KOPT-K1 (cell line): ENCODE data around the gene IL3.
"Not testable (repeated sequence)": the region's sequence is repeated elsewhere in the genome, so short reads cannot be mapped to it uniquely, and the experiment has no call there.

Experiments
- H3K27ac ChIP-seq: fragments of 200-600 bp; sonication (generic); 2 replicates; pipeline ENCODE4 v1.5.1; 2016; ENCODE audit warnings: antibody characterized with exemption, mild to moderate bottlenecking, low read depth, low read length; ENCODE audit not compliant: poor library complexity, severe bottlenecking
- H3K36me3 ChIP-seq: fragments of 200-600 bp; sonication (generic); 2 replicates; pipeline ENCODE4 v1.5.1; 2017; ENCODE audit warnings: antibody characterized with exemption, mild to moderate bottlenecking, low read length, moderate library complexity; ENCODE audit not compliant: insufficient read depth
- H3K9me3 ChIP-seq: fragments of 200-600 bp; sonication (generic); 2 replicates; pipeline ENCODE4 v1.5.1; 2017; ENCODE audit warnings: antibody characterized with exemption, low read length, mild to moderate bottlenecking; ENCODE audit not compliant: insufficient read depth, poor library complexity, severe bottlenecking

Gene IL3

GRCh38 chr5:132099905-132100304 lies 39.5 kb downstream of the IL3 start:
- H3K36me3 ChIP-seq = no peaks in the 10 kb centered on the region
- H3K9me3 ChIP-seq = no peaks in the 10 kb centered on the region
- H3K27ac ChIP-seq = peak overlapping the region; percentile 43

- Histone ChIP-seq H3K27ac (no peak overlapping the region), H3K9me3 (no peaks in the 10 kb centered on the region), H3K36me3 (no peaks in the 10 kb centered on the region)
Observed at GRCh38 chr5:132100672-132101261, 40.3 kb downstream of the IL3 start.

DNA sequence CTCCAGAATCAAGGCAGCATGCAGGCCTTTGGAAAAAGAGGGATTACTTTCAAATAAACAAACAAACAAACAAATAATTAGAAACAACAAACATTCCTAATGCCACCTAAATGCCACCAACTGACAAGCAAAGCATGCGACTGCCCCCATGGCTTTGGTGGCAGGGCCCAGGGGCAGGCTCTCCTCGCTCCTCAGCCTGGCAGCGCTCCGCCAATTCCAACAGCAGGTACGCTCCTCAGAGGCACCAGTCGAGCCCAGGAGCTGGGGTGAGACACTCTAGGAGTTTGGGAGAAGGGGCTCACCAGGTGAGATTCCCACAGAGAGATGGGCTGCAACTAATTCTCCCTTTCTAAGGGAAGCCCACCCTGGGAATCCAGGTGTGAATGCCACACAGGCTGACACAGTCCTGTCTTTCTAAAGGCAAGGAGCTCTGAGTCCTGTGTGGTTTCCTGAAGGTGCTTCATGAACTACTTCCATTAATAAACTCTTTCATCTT lies 41.0 kb downstream of the IL3 start:
- Histone ChIP-seq H3K36me3 (no peaks in the 10 kb centered on the region), H3K9me3 (no peaks in the 10 kb centered on the region), H3K27ac (peak overlapping the region; percentile 93)

DNA sequence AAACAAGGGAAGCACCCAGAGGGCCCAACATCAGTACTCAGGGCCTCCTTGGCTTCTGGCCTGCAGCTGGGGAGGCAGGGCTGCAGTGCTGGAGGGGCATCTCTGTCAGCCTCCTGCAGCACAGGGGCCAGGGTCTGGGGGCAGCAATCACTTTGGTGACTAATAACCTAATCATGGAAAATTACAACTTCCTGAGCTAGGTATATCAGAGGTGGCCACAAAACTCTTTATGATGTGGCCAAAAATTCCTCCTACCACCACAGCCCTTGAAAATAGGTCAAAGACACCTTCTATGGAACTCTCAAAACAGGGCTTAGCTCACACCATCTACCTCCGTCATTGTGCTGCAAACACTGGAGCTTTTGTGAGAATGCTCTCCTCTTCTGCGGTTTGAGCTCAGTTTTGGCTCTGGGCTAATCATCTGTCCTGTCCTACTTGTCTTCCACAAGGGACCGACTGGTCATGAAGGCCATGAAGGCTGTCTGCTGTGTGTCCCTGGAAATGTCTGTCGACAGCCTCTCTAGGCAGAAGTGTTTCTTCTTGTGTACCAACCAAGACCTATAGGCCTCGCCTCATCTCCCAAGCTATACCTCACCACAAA lies 41.7 kb downstream of the IL3 start:
- Histone ChIP-seq H3K36me3 (no peaks in the 10 kb centered on the region), H3K27ac (peak overlapping the region; percentile 93)

DNA sequence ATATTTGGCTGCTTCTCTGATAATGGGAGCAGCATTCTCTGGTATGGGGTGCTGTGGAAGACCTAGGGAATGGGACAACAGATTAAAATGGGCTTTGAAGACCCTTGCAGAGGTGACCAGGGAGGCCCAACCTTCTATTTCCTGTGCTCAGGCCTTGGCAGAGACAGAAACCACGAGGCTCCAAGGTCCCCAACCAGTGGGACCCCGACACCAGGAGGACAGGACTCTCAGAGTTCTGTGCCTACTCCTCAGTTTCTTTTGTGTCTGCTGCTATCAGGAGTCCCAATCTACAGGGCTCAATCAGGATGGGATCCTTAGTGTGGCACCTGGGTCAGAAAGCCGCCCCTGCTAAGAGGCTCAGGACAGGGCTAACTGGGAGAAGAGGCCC lies 42.5 kb downstream of the IL3 start:
- H3K36me3 ChIP-seq = no peaks in the 10 kb centered on the region
- peak overlapping the region; percentile 93 for H3K27ac ChIP-seq
- no peaks in the 10 kb centered on the region for H3K9me3 ChIP-seq

More for the DNA sequence above, 41.7 kb downstream of the IL3 start:
- no peaks in the 10 kb centered on the region for H3K9me3 ChIP-seq

GRCh38 chr5:132103332-132103951 lies 43.0 kb downstream of the IL3 start:
- peak overlapping the region; percentile 93 for H3K27ac ChIP-seq

DNA sequence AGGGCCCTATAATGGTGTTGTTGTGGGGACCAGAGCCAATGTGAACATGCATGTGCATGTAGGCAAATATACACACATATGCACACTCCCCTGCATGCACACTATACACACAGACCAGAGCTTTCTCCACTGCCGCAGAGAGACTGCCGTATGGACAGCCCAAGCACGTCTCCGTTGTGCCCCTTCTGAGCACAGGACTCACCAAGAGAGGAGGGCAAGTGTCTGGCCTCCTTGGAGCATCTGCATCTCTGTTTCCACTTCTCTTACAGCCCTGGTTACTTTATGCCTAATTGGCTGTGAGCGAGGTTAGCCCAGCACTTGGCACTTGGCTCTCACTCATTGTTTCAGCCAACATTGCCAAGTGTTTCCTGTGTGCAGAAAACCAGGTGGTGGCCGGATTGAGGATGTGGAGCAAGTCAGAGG lies 43.5 kb downstream of the IL3 start:
- H3K36me3 ChIP-seq = no peaks in the 10 kb centered on the region
- no peaks in the 10 kb centered on the region for H3K9me3 ChIP-seq
- H3K27ac ChIP-seq = peak overlapping the region; percentile 93

More at GRCh38 chr5:132103332-132103951, 43.0 kb downstream of the IL3 start:
- Histone ChIP-seq H3K36me3 (no peaks in the 10 kb centered on the region), H3K9me3 (no peaks in the 10 kb centered on the region)

GRCh38 chr5:132104556-132104955 lies 44.1 kb downstream of the IL3 start:
- Histone ChIP-seq H3K36me3 (no peaks in the 10 kb centered on the region), H3K27ac (peak overlapping the region; percentile 93), H3K9me3 (no peaks in the 10 kb centered on the region)

DNA sequence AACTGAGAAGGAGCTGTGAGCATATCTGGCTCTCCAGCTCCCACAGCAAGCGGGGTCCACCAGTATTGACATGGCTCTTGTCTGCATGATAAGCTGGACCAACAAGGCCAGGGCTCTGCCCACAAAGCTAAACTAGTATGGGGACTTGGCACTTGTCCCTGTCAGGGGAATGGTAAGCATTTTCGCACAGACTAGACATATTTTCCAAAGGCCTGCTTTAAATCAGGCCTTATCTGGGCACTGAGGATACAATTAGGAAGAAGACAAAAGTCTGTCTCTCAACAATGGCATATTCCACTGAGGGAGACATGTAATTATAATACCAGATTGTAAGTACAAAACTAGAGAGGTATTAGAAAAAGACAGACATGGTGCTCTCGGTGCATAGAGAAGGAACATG lies 45.2 kb downstream of the IL3 start:
- no peak overlapping the region for H3K27ac ChIP-seq
- no peaks in the 10 kb centered on the region for H3K36me3 ChIP-seq
- no peaks in the 10 kb centered on the region for H3K9me3 ChIP-seq

GRCh38 chr5:132108495-132108894 lies 48.0 kb downstream of the IL3 start:
- not testable (repeated sequence) for H3K36me3 ChIP-seq, H3K9me3 ChIP-seq, H3K27ac ChIP-seq

- H3K36me3 ChIP-seq, H3K27ac ChIP-seq: not testable (repeated sequence)
- peaks cover 12% of the 10 kb centered on the region for H3K9me3 ChIP-seq
Observed at GRCh38 chr5:132108957-132109356, 48.5 kb downstream of the IL3 start.

GRCh38 chr5:132109494-132110053 lies 49.1 kb downstream of the IL3 start:
- Histone ChIP-seq H3K36me3 (no peaks in the 10 kb centered on the region), H3K9me3 (peaks cover 12% of the 10 kb centered on the region), H3K27ac (peak overlapping the region; percentile 32)

DNA sequence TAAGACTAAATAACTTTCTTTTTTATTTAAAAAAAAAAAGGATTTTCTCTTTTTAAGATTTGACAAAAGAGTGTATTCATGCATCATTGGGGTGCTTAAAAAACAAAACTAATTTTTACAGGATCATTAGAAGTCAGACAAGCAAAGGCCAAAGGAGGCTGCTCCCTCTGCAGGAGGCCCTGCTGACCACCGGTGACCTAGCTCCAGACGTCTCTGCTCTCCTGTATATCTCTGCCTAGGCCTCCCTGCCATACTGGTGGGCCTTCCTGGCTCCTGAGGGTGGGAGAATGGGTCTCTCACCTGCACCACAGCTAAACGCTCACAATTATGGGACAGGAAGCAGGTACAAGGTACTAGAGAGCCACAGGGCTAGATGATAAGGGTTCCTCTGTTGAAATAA lies 49.7 kb downstream of the IL3 start:
- Histone ChIP-seq H3K36me3 (no peaks in the 10 kb centered on the region), H3K27ac (peak overlapping the region; percentile 53), H3K9me3 (peaks cover 12% of the 10 kb centered on the region)

- peaks cover 12% of the 10 kb centered on the region for H3K9me3 ChIP-seq
- peak overlapping the region; percentile 53 for H3K27ac ChIP-seq
- no peaks in the 10 kb centered on the region for H3K36me3 ChIP-seq
Observed at GRCh38 chr5:132110930-132111329, 50.5 kb downstream of the IL3 start.

GRCh38 chr5:132112111-132112510 lies 51.7 kb downstream of the IL3 start:
- no peak overlapping the region for H3K27ac ChIP-seq
- peaks cover 12% of the 10 kb centered on the region for H3K9me3 ChIP-seq
- H3K36me3 ChIP-seq = no peaks in the 10 kb centered on the region
